ENCODE data around the gene PLEKHG5.
A peak's percentile ranks its signal among the peaks of the same experiment; 100 is the strongest.
"Not testable (repeated sequence)": the region's sequence is repeated elsewhere in the genome, so short reads cannot be mapped to it uniquely, and the experiment has no call there.

Gene PLEKHG5

GRCh38 chr1:6495540-6496364, 4.3 kb upstream of the PLEKHG5 start:
- DNase-seq: no peak

- DNase-seq: no peak
These were observed 3.6 kb upstream of the PLEKHG5 start for GRCh38 chr1:6495041-6495441.

DNA sequence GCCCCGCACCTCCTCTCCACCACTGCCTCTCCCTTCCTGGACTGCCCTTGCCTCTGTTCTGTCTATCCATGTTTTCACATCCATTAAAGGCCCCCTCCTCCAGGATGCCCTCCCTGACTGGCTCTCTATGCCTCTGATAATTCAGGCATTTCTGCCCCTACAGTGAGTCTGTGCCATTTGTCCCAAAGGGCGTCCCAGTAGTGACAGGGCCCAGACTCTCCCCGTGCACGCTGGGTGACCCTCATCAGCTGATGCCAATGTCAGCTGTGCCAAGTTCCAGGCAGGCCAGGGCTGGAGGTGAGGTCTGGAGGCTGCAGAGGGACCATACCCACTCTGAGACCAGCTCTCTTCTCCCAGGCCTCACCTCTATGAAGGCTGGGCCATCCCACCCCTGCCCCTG, 3.2 kb upstream of the PLEKHG5 start:
- no peak for DNase-seq

- not testable (repeated sequence) for DNase-seq
These were observed 2.4 kb upstream of the PLEKHG5 start for GRCh38 chr1:6493834-6494223.

DNA sequence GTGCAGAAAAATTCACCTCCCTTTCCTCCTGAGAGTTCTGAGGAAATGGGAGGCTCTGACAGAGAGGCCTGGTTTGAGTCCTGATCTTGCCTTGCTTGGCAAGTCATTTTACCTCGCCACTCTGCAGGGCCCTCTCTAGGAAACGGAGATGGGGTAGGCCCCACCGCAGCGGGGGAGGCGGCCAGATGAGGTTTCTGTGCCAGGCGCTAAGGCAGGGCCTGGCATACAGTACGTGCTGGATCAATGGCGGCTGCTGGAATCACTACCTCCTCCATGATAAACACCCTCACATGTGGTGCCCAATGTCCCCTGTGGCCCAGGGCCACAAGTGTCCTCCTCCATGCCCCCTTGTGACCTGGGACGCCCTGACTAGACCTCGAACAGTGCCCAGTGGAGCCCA, 499 bp upstream of the PLEKHG5 start:
- no peak for DNase-seq

GRCh38 chr1:6491081-6491449, 402 bp downstream of the PLEKHG5 start:
- DNase-seq: no peak

DNA sequence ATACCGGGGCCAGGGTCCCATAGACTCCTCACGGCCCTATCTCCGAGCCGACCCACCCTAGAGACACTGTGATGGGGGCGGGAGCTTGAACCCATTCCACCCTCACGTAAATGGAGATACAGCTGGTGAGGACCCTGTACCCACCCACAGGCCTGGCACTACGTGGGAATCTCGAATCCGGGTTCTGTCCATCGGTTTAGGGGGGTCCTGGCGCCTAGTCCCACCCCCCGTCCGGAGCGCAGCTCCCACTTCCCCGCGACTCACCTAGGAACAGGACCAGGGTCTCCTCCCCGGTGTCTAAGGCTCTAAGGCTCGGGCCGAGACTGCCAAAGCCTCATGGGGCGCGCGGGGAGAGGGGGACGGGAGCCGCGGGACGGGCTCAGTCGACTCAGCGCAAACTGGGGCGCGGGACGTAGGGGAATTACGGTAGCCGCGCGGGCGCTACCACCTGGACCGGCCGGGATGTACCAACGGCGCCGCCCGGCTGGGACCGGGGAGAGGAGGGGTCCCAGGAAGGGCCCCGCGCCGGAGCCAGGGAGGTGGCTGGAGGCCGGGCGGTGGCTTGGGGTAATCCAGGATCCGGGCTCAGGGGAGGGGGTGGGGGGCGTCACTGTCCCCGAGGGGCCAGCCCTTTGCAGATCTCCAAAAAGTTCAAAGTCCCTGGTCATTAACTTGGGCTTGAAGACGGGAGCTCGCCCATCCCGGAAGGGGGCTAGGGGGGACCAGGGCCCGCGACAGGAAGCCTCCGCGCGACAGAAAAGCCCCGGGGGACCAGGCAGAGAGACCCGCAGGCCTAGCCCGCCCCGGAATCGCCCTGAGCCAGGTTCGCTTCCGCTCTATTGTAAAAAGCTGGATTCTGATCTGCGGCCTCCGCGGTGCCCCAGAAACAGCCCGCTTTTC, 1.0 kb downstream of the PLEKHG5 start:
- peak; percentile 71 for DNase-seq

DNA sequence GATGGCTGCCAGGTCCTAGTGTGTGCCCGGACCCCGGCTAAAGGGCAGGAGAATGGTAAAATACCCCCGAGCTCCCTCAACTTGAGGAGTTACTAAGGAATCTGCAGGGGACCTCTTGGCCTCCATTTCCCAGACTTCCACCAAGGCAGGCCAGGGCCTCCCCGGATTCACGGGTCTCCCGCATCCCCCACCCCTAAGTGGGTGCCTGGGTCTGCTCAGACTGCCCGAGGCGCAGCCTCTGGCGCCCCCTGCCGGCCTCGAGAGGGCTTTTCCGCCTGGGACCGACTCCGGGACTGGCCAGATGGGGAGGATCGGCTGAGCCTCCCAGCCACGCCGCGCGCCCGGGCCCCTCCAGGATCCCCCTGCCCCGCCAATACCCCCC, 1.7 kb downstream of the PLEKHG5 start:
- DNase-seq: peak; percentile 76

DNA sequence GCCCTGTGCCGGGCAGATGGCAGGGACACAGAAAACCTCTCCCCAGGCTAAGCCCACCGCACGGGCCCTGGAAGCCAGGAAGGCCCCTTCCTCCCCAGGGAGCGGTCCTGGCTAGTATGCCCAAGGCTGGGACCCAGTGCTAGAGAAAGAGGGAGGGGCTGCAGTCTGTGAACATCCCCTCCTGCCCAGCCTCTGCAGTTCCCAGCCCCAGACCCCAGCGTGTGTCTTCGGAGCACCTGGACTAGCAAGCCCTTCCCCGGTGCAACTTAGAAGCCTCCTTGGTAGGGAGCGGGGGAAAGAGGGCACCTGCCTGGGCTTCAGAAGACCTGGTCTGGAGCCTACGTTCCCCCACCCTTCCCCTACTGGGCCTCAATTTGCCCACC, 2.1 kb downstream of the PLEKHG5 start:
- no peak for DNase-seq

GRCh38 chr1:6488602-6489382, 2.7 kb downstream of the PLEKHG5 start:
- no peak for DNase-seq

DNA sequence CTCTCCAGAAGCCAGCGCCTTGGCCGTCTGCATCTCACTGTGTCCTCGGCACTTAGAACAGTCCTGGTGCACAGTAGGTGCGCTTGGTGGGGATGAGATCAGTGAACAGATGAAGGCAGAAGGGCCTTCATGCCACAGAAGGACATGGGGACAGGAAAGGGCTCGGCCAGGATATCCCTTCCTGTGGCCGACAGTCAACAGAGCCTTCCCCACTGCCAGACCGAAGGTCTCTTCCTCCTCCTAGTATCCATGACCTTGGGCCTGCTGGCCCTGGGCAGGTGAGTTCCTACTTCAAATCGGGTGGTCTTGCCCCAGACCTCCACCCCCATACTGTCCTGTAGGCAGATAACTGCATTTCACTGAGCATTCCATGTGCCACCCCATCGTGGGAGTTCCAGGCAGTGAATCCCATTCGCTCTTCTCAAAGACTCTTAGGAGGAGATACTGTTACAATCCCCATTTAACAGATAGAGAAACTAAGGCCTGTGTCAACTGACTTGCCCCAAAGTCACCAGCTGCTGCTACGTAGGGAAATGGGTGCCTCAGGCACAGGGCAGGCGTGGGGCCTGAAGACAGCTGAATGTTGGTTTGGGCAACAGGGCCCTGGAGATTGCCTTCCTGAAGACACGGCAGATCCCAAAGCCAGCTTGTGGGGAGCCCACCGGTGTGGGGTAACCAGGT, 3.5 kb downstream of the PLEKHG5 start:
- DNase-seq: no peak

DNA sequence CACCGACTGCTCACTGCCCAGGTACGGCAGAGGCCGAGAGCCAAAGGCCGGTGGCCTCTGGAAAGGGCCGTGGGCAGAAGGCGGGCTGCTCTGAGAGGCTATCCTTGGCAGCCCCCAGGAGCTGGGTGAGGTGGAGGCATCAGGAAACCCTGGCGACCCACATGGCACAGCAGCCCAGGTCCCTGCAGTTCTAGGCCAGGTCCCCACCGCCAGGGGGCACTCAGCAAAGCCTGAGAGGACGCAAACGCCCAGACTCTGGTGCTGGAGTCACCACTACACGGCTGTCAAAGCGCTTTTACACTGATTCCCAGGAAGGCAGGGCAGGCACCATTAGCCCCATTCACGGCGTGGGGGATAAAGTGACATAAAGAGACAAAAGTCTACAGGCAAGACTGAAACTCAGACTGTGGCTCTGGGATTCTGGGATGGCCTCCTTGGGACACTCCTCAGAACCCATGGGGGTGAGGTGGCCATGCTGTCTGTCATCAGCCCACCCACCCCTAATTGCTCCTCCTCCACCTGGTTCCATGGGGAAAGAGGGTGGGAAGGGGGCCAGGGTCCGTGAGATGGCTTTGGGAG, 4.9 kb downstream of the PLEKHG5 start:
- peak; percentile 94 for DNase-seq

DNA sequence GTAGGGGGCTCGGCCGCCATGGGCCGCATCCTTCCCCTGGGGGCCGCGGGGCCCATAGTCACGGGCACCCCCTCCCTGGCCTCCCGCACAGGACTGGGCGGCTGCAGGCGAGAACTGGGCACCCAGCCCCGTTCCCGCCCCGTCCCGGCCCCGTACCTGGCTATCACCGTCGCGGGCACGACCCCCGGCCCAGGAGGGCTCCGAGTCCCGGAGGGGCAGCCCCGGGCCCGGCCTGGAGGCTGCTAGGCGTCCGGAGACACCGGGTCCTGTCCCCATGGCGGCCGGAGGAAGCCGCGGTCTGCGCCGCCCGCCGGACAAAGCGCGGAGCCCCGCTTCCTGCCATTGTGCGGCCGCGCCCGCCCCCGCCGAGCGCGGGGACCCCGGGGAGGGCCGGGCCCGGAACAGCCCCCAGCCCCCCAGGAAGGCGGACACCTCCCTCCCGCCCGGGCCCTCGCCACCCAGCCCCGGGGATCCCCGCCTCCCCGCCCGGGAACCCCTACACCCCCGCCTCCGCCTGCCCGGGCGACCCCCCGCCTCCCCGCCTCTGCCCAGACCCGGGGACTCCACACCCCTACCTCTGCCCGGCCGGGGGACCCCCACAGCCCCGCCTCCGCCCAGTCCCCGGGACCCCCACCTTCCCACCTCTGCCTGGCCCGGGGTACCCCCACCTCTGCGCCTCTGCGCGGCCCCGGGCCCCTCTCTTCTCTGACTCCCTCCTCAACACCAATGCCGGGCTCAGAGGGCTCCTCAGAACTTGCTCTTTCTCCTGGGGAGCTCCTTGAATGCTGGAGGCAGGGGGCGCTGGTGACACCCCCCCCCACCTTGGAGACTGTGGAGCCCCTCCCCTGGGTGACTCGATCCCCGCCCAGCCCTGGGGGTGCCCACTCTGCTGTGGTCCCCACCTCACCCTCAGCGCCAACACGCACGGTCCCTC, 6.0 kb downstream of the PLEKHG5 start:
- DNase-seq: no peak

GRCh38 chr1:6484826-6485167, 6.7 kb downstream of the PLEKHG5 start:
- no peak for DNase-seq

GRCh38 chr1:6483761-6484117, 7.7 kb downstream of the PLEKHG5 start:
- no peak for DNase-seq

- DNase-seq: no peak
These were observed 8.3 kb downstream of the PLEKHG5 start for GRCh38 chr1:6483017-6483760.

DNA sequence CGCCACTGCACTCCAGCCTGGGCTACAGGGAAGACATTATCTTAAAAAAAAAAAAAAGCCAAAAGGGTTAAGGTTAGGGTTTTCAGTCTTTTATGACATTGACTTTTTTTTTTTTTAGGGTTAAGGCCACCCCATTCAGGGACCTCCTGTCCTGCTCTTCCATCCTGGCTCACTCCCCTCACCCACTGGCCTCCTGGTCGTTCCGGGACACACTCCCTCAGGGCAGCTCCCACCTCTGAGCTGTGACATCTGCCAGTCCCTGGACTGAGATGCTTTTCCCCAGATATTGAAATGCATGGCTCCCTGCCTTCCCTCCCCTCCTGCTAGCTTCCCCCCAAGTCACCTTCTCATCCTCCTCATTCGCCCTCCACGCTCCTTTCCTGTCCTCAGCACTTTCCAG, 9.6 kb downstream of the PLEKHG5 start:
- DNase-seq: no peak

DNA sequence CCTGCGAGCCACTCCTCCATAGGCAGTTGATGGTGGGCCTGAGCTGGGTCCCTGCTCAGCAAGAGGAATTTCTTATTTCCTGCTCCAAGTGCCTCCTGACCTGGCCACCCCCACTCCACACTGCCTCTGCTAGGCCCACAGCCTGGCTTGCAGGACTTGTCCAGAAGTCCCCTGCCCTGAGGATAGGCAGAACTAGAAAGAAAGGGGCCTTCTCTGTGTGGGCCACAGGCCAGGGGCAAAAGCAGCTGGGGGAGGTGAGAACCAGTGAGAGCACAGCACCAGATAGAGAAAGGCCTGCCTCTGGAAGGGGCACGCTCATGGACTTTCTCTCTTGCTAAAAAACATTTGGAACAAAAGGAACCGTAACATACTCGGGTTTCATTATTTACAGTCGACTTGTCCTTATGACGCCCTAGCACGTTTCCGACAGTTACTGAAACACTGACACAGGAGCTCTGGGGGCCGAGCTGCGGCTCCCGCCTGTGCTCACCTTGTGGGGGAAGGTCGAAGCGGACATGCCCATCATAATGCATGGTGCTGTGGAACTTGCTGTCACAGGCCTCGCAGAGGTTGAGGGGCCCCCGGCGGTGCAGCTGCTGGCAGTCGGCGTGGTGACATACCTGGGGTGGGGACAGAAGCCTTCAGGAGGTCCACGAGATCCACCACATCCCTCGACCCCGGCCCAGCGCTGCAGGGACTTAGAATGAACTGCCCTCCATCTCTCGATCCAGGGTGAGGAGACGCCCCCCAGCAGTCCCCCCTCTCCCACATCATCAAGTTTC, 14.2 kb downstream of the PLEKHG5 start:
- no peak for DNase-seq

GRCh38 chr1:6476483-6476882, 15.0 kb downstream of the PLEKHG5 start:
- no peak for DNase-seq

Measured in hematopoietic multipotent progenitor cell treated with erythropoietin and hydrocortisone succinate and interleukin-3 and kit ligand, for 6 days (in vitro differentiated cells).